GM12878 (cell line): ENCODE results near the gene ADGRG4. TPM values are rescaled to one million over a fixed set of nuclear protein-coding genes. Genes with fewer than 3 reads are reported as not detected.

Source experiments
- ATAC-seq: fragments of 200-7000 bp; cut with Tn5 transposase; 3 replicates; pipeline ENCODE4 v1.9.1; 2020; ENCODE audit warnings: mild to moderate bottlenecking, moderate library complexity
- BruUV-seq: library from RNA; stranded (reverse); fragments of 400-500 nt; replicated peaks from 2 replicates; lab custom pipeline; 2021; lab: Mats Ljungman, UMichigan
- CTCF ChIA-PET: fragments of 300-600 bp; sonication (Branson Sonifier 250); formaldehyde crosslinking; extraction: SDS; loops from one replicate; lab custom pipeline; 2021; ENCODE audit warnings: inconsistent platforms; lab: Yijun Ruan, JAX
- POLR2A ChIA-PET: fragments of 350-600 bp; formaldehyde crosslinking; extraction: SDS; loops from one replicate; lab custom pipeline; 2021; ENCODE audit warnings: inconsistent platforms; lab: Charles Lee
- RAD21 ChIA-PET: fragments of 300-600 bp; sonication (Branson Sonifier 250); formaldehyde crosslinking; loops from one replicate; lab custom pipeline; 2023; ENCODE audit warnings: antibody characterized with exemption; ENCODE audit not compliant: unreplicated experiment; lab: Charles Lee
- SMC1A ChIA-PET: fragments of 300-600 bp; sonication (Branson Sonifier 250); formaldehyde crosslinking; loops from one replicate; lab custom pipeline; 2023; ENCODE audit not compliant: unreplicated experiment, uncharacterized antibody; lab: Charles Lee
- DNase-seq: peaks from one replicate; pipeline ENCODE4 v3.0.0-alpha.2; 2011; ENCODE audit warnings: low read depth, low spot score
- FAIRE-seq: peaks from 3 replicates; lab custom pipeline; 2011; peaks lifted over from hg19 to GRCh38; lab: Jason Lieb, UNC
- H2AFZ ChIP-seq: 2 replicates; pipeline ENCODE4 v1.6.0; 2011; ENCODE audit warnings: low read depth, low read length, control low read depth; ENCODE audit not compliant: control insufficient read depth
- H3K27ac ChIP-seq: 2 replicates; pipeline ENCODE4 v1.5.1; 2011; ENCODE audit warnings: control low read depth; ENCODE audit not compliant: control insufficient read depth, insufficient read depth
- H3K27me3 ChIP-seq, 2 experiments: replicated peaks in 1 of 2; 2 replicates each; pipeline versions ENCODE4 v1.6.0 to v1.6.1; 2011; ENCODE audit warnings: low read length in 1 of 2; ENCODE audit not compliant: control insufficient read depth in 2 of 2, insufficient read depth in 2 of 2
- H3K36me3 ChIP-seq, 2 experiments: 2 replicates each; pipeline ENCODE4 v1.5.1; 2011; ENCODE audit warnings: low read length in 1 of 2; ENCODE audit not compliant: control insufficient read depth in 2 of 2, insufficient read depth in 2 of 2
- H3K4me1 ChIP-seq: 2 replicates; pipeline ENCODE4 v1.6.1; 2011; ENCODE audit warnings: mild to moderate bottlenecking, low read length, moderate library complexity, mixed read lengths; ENCODE audit not compliant: control insufficient read depth, insufficient read depth
- H3K4me2 ChIP-seq: 2 replicates; pipeline ENCODE4 v1.6.0; 2011; ENCODE audit warnings: control low read depth; ENCODE audit not compliant: control insufficient read depth, insufficient read depth
- H3K4me3 ChIP-seq: fragments of 200-600 bp; sonication (generic); 2 replicates; pipeline ENCODE4 v1.5.1; 2016
- H3K79me2 ChIP-seq: 2 replicates; pipeline ENCODE4 v1.6.0; 2011; ENCODE audit warnings: low read length; ENCODE audit not compliant: control insufficient read depth, insufficient read depth
- H3K9ac ChIP-seq: 2 replicates; pipeline ENCODE4 v1.8.0; 2011; ENCODE audit warnings: low read length, control low read depth, mixed read lengths; ENCODE audit not compliant: control insufficient read depth, insufficient read depth
- H3K9me3 ChIP-seq: replicated peaks from 3 replicates; pipeline ENCODE4 v1.5.1; 2011; ENCODE audit warnings: mild to moderate bottlenecking, low read length; ENCODE audit not compliant: control insufficient read depth, insufficient read depth
- H4K20me1 ChIP-seq: 2 replicates; pipeline ENCODE4 v1.6.0; 2011; ENCODE audit not compliant: control insufficient read depth, insufficient read depth
- CREB1 ChIP-seq: IDR thresholded peaks from 2 replicates; pipeline ENCODE4 v1.6.1; 2012; ENCODE audit warnings: low read depth, mild to moderate bottlenecking, inconsistent platforms
- E2F8 ChIP-seq: fragments of 450-650 bp; IDR thresholded peaks from 2 replicates; pipeline ENCODE4 v1.6.1; 2018; ENCODE audit warnings: mild to moderate bottlenecking, low read depth, moderate library complexity; ENCODE audit not compliant: partially characterized antibody
- FOXM1 ChIP-seq: IDR thresholded peaks from 2 replicates; pipeline ENCODE4 v1.6.1; 2012; ENCODE audit warnings: low read depth, mild to moderate bottlenecking, inconsistent platforms, low read length, moderate library complexity
- HDAC2 ChIP-seq: fragments of 200-600 bp; sonication (generic); IDR thresholded peaks from 2 replicates; pipeline ENCODE4 v1.6.1; 2017
- HDAC6 ChIP-seq: fragments of 200-600 bp; sonication (generic); IDR thresholded peaks from one replicate; pipeline ENCODE4 v1.8.0; 2017; ENCODE audit warnings: antibody characterized with exemption; ENCODE audit not compliant: unreplicated experiment
- NFYA ChIP-seq: IDR thresholded peaks from 2 replicates; pipeline ENCODE4 v1.6.1; 2011; ENCODE audit warnings: low read depth, mild to moderate bottlenecking, low read length, improper control_type of control experiment, borderline replicate concordance
- PKNOX1 ChIP-seq: fragments of 450-650 bp; IDR thresholded peaks from 2 replicates; pipeline ENCODE4 v1.6.1; 2016; ENCODE audit warnings: mild to moderate bottlenecking
- POLR2AphosphoS5 ChIP-seq: IDR thresholded peaks from 2 replicates; pipeline ENCODE4 v1.6.1; 2011; ENCODE audit warnings: mild to moderate bottlenecking, low read length, inconsistent platforms
- POU2F2 ChIP-seq: IDR thresholded peaks from 3 replicates; pipeline ENCODE4 v1.6.1; 2011; ENCODE audit warnings: low read depth, mild to moderate bottlenecking, low read length, borderline replicate concordance
- WGBS: methylation state at CpG from one replicate; pipeline ENCODE4 v1.1.6; 2016; ENCODE audit warnings: low lambda C conversion rate; ENCODE audit not compliant: insufficient replicate concordance, insufficient coverage; ENCODE audit errors: missing lambda C conversion rate; 5-methylcytosine and 5-hydroxymethylcytosine counted together
- in situ Hi-C: fragments of 300-500 bp; cut with MboI; formaldehyde crosslinking; loops from 9 replicates; pipeline ENCODE4 v1.14.3; 2018; ENCODE audit warnings: mixed read lengths
- intact Hi-C: fragments of 100-400 bp; cut with micrococcal nuclease; formaldehyde crosslinking; loops from one replicate; pipeline ENCODE4 v1.14.2; 2022; ENCODE audit not compliant: unreplicated experiment
- polyA plus RNA-seq, 11 experiments: library from polyadenylated mRNA; depleted of rRNA in 4 of 11; unstranded in 6 of 11; stranded (reverse) in 5 of 11; fragments of >200 nt; fragmentation: Nextera tagmentation in 4 of 11; fragmentation: Illumina TruSeq in 1 of 11; extraction: Ambion mirVana in 4 of 11; extraction: Trizol in 1 of 11; gene quantifications; 1 replicate in 1 of 11; 2 replicates in 10 of 11; pipeline versions ENCODE4 v1.2.1 to v1.2.3, GENCODE V29; 2011 to 2016; ENCODE audit warnings: inconsistent platforms in 2 of 11, missing spikeins in 2 of 11, low read depth in 1 of 11
- total RNA-seq, 4 experiments: library from RNA; depleted of rRNA in 3 of 4; stranded (reverse); fragments of >200 nt in 3 of 4; fragmentation: Illumina TruSeq in 1 of 4; extraction: Trizol in 1 of 4; gene quantifications; 2 replicates each; pipeline versions ENCODE4 v1.2.1 to v1.2.3, GENCODE V29; 2013 to 2021
- TF ChIP-seq, protein P1 (sequence below): fragments of 450-650 bp; IDR thresholded peaks from 2 replicates; pipeline ENCODE4 v1.6.1; 2016; ENCODE audit warnings: mild to moderate bottlenecking
- TF ChIP-seq, protein P2 (sequence below): fragments of 450-650 bp; IDR thresholded peaks from 2 replicates; pipeline ENCODE4 v1.6.1; 2016; ENCODE audit warnings: mild to moderate bottlenecking, moderate library complexity, borderline replicate concordance

Gene ADGRG4
- total and polyA plus RNA-seq, 10 of the 15 experiments (the other 5 are each of a cell fraction or from before 2014, with no cell fraction given): not detected

GRCh38 chrX:136344320-136344719 lies 43.6 kb downstream of the ADGRG4 start (continued):
- TF ChIP-seq FOXM1 (no peak), PKNOX1 (no peak)

DNA sequence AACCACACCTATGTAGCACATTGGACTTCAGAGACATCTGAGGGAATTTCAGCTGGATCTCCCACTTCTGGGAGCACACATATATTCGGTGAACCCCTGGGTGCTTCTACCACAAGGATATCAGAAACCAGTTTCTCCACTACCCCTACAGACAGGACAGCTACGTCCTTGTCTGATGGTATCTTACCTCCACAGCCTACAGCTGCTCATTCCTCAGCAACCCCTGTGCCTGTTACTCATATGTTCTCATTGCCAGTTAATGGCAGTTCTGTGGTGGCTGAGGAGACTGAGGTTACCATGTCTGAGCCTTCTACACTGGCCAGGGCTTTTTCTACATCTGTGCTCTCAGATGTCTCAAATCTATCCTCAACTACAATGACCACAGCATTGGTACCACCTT lies 45.7 kb downstream of the ADGRG4 start:
- Histone ChIP-seq H3K9ac (no peak overlapping the region), H3K79me2 (no peaks in the 10 kb centered on the region), H4K20me1 (no peaks in the 10 kb centered on the region), H3K4me1 (no peaks in the 10 kb centered on the region), H3K36me3 (no peaks in the 10 kb centered on the region), H3K4me3 (no peak overlapping the region), H3K4me2 (no peak overlapping the region), H3K9me3 (no peaks in the 10 kb centered on the region), H3K27ac (no peak overlapping the region), H3K27me3 (no peaks in the 10 kb centered on the region; a peak in 1 of 4 replicates), H2AFZ (no peak overlapping the region)
- WGBS: 0% methylated on average over 2 of the region's 2 CpGs
- POLR2A ChIA-PET: no interaction called here
- SMC1A ChIA-PET: no interaction called here
- BruUV-seq: no TSS peak
- in situ Hi-C loops (no loop called here), intact Hi-C loops (no loop called here)
- RAD21 ChIA-PET: no interaction called here
- FAIRE-seq: no peak
- CTCF ChIA-PET: interaction anchor here (0.6 to 1.0 kb wide), 2 partner anchors 9 to 22 kb away, joined by 3 read pairs; no protein-coding TSS in a partner anchor
- no peak for ATAC-seq
- TF ChIP-seq POU2F2 (no peak), E2F8 (no peak), HDAC6 (no peak), CREB1 (no peak), NFYA (no peak), POLR2AphosphoS5 (no peak), HDAC2 (no peak)
- TF ChIP-seq, protein P1, sequence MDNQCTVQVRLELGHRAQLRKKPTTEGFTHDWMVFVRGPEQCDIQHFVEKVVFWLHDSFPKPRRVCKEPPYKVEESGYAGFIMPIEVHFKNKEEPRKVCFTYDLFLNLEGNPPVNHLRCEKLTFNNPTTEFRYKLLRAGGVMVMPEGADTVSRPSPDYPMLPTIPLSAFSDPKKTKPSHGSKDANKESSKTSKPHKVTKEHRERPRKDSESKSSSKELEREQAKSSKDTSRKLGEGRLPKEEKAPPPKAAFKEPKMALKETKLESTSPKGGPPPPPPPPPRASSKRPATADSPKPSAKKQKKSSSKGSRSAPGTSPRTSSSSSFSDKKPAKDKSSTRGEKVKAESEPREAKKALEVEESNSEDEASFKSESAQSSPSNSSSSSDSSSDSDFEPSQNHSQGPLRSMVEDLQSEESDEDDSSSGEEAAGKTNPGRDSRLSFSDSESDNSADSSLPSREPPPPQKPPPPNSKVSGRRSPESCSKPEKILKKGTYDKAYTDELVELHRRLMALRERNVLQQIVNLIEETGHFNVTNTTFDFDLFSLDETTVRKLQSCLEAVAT: no peak
- TF ChIP-seq, protein P2, sequence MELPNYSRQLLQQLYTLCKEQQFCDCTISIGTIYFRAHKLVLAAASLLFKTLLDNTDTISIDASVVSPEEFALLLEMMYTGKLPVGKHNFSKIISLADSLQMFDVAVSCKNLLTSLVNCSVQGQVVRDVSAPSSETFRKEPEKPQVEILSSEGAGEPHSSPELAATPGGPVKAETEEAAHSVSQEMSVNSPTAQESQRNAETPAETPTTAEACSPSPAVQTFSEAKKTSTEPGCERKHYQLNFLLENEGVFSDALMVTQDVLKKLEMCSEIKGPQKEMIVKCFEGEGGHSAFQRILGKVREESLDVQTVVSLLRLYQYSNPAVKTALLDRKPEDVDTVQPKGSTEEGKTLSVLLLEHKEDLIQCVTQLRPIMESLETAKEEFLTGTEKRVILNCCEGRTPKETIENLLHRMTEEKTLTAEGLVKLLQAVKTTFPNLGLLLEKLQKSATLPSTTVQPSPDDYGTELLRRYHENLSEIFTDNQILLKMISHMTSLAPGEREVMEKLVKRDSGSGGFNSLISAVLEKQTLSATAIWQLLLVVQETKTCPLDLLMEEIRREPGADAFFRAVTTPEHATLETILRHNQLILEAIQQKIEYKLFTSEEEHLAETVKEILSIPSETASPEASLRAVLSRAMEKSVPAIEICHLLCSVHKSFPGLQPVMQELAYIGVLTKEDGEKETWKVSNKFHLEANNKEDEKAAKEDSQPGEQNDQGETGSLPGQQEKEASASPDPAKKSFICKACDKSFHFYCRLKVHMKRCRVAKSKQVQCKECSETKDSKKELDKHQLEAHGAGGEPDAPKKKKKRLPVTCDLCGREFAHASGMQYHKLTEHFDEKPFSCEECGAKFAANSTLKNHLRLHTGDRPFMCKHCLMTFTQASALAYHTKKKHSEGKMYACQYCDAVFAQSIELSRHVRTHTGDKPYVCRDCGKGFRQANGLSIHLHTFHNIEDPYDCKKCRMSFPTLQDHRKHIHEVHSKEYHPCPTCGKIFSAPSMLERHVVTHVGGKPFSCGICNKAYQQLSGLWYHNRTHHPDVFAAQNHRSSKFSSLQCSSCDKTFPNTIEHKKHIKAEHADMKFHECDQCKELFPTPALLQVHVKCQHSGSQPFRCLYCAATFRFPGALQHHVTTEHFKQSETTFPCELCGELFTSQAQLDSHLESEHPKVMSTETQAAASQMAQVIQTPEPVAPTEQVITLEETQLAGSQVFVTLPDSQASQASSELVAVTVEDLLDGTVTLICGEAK: no peak
- no peak for DNase-seq
